Ecto neural progenitor cell (in vitro differentiated cells): ENCODE results near the gene ZNF780B.
"Not testable (repeated sequence)": the region's sequence is repeated elsewhere in the genome, so short reads cannot be mapped to it uniquely, and the experiment has no call there.

Source experiments
- DNase-seq: peaks from one replicate; pipeline ENCODE4 v3.0.0-alpha.2; 2018; ENCODE audit warnings: low spot score

Gene ZNF780B

GRCh38 chr19:40055832-40056504 is at the start of gene ZNF780B:
TSS of gene ZNF780B (minus strand) at chr19:40056231. CDS start at chr19:40050332, 5,899 bp downstream.
- peak; percentile 74 for DNase-seq

GRCh38 chr19:40104754-40105153 is 48.7 kb upstream of the ZNF780B start:
- DNase-seq, result no peak

GRCh38 chr19:40103600-40103999 is 47.6 kb upstream of the ZNF780B start:
- DNase-seq, result no peak

- DNase-seq, result no peak
These were observed 45.8 kb upstream of the ZNF780B start for GRCh38 chr19:40101813-40102212.

GRCh38 chr19:40093416-40093815 is 37.4 kb upstream of the ZNF780B start:
- DNase-seq, result no peak

- DNase-seq, result no peak
These were observed 35.4 kb upstream of the ZNF780B start for GRCh38 chr19:40091205-40092129.

- DNase-seq, result peak; percentile 92
These were observed 34.5 kb upstream of the ZNF780B start, which contains the start of gene ZNF780A for GRCh38 chr19:40090241-40091204. TSS of gene ZNF780A (minus strand) at chr19:40090943. CDS start at chr19:40084753, 6,190 bp downstream.

- no peak for DNase-seq
These were observed 33.4 kb upstream of the ZNF780B start for GRCh38 chr19:40089462-40089861.

- DNase-seq, result no peak
These were observed 32.4 kb upstream of the ZNF780B start for GRCh38 chr19:40088299-40089047.

GRCh38 chr19:40084948-40085347 is 28.9 kb upstream of the ZNF780B start:
- DNase-seq, result no peak

GRCh38 chr19:40081411-40081810 is 25.4 kb upstream of the ZNF780B start:
- DNase-seq, result no peak

GRCh38 chr19:40080289-40080688 is 24.3 kb upstream of the ZNF780B start:
- no peak for DNase-seq

GRCh38 chr19:40078377-40078776 is 22.3 kb upstream of the ZNF780B start:
- no peak for DNase-seq

GRCh38 chr19:40070058-40070457 is 14.0 kb upstream of the ZNF780B start:
- DNase-seq, result no peak

GRCh38 chr19:40059624-40060023 is 3.6 kb upstream of the ZNF780B start:
- no peak for DNase-seq

- DNase-seq, result no peak
These were observed 1.1 kb upstream of the ZNF780B start for GRCh38 chr19:40057166-40057565.

GRCh38 chr19:40056505-40056904 is 474 bp upstream of the ZNF780B start:
- DNase-seq, result no peak

GRCh38 chr19:40055049-40055448 is 982 bp downstream of the ZNF780B start:
- DNase-seq, result no peak

- no peak for DNase-seq
These were observed 1.4 kb downstream of the ZNF780B start for GRCh38 chr19:40054632-40055031.

- DNase-seq, result no peak
These were observed 2.5 kb downstream of the ZNF780B start for GRCh38 chr19:40053491-40053890.

GRCh38 chr19:40041718-40042117 is 14.3 kb downstream of the ZNF780B start:
- not testable (repeated sequence) for DNase-seq
